Measurements from ENCODE around the gene NOP9.

GRCh38 chr14:24292118-24292807 lies 7.4 kb upstream of the NOP9 start:
- TF ChIP-seq FOXA1 (IDR thresholded peaks at IDR 0.05) (no peak), HDGF (IDR thresholded peaks at IDR 0.05; ENCODE audit: borderline replicate concordance) (no peak), BHLHE40 (IDR thresholded peaks at IDR 0.05; ENCODE audit: borderline replicate concordance) (no peak), ELF4 (IDR thresholded peaks at IDR 0.05) (no peak), NFRKB (IDR thresholded peaks at IDR 0.05) (no peak), ARNT (IDR thresholded peaks at IDR 0.05) (no peak), SP1 (IDR thresholded peaks at IDR 0.05) (no peak), LEF1 (IDR thresholded peaks at IDR 0.05; ENCODE audit: borderline replicate concordance) (no peak), SUZ12 (IDR thresholded peaks at IDR 0.05) (no peak), ZNF384 (IDR thresholded peaks at IDR 0.05) (no peak), FOXK2 (IDR thresholded peaks at IDR 0.05) (no peak), TARDBP (IDR thresholded peaks at IDR 0.05) (no peak), FOXM1 (IDR thresholded peaks at IDR 0.05; ENCODE audit: borderline replicate concordance) (no peak)

All from HEK293T (cell line).